Astrocyte (in vitro differentiated cells and primary cell): ENCODE measurements around the gene FBLN2. TPM values are rescaled to one million over a fixed set of nuclear protein-coding genes. Genes with fewer than 3 reads are reported as not detected.

Source experiments
- DNase-seq: peaks from one replicate; pipeline ENCODE4 v3.0.0-alpha.2; 2010; ENCODE audit warnings: low read depth
- FAIRE-seq: peaks from 2 replicates; lab custom pipeline; 2011; peaks lifted over from hg19 to GRCh38; lab: Jason Lieb, UNC
- H2AFZ ChIP-seq: 2 replicates; pipeline ENCODE4 v1.6.0; 2012; ENCODE audit warnings: low read depth, low read length, inconsistent platforms
- H3K27ac ChIP-seq: 2 replicates; pipeline ENCODE4 v1.5.1; 2011; ENCODE audit warnings: low read depth, low read length, inconsistent platforms
- H3K27me3 ChIP-seq: 2 replicates; pipeline ENCODE4 v1.6.0; 2011; ENCODE audit warnings: low read length, inconsistent platforms; ENCODE audit not compliant: insufficient read depth
- H3K36me3 ChIP-seq: 2 replicates; pipeline ENCODE4 v1.5.1; 2011; ENCODE audit warnings: low read length, inconsistent platforms; ENCODE audit not compliant: insufficient read depth
- H3K4me1 ChIP-seq: 2 replicates; pipeline ENCODE4 v1.5.1; 2011; ENCODE audit warnings: low read length, inconsistent platforms; ENCODE audit not compliant: insufficient read depth
- H3K4me2 ChIP-seq: 2 replicates; pipeline ENCODE4 v1.6.0; 2012; ENCODE audit warnings: low read length, inconsistent platforms
- H3K4me3 ChIP-seq: 2 replicates; pipeline ENCODE4 v1.5.1; 2011; ENCODE audit warnings: low read depth, mild to moderate bottlenecking, low read length, inconsistent platforms; ENCODE audit not compliant: insufficient read depth
- H3K79me2 ChIP-seq: 2 replicates; pipeline ENCODE4 v1.6.0; 2012; ENCODE audit warnings: mild to moderate bottlenecking, low read length, inconsistent platforms; ENCODE audit not compliant: insufficient read depth
- H3K9ac ChIP-seq: 2 replicates; pipeline ENCODE4 v1.6.0; 2012; ENCODE audit warnings: mild to moderate bottlenecking, low read length, inconsistent platforms
- H3K9me3 ChIP-seq: 2 replicates; pipeline ENCODE4 v1.5.1; 2012; ENCODE audit warnings: low read depth, mild to moderate bottlenecking, low read length, inconsistent platforms; ENCODE audit not compliant: insufficient read depth
- H4K20me1 ChIP-seq: 2 replicates; pipeline ENCODE4 v1.6.0; 2012; ENCODE audit warnings: low read length, inconsistent platforms; ENCODE audit not compliant: insufficient read depth
- H3K27ac Mint-ChIP-seq: one replicate; pipeline ENCODE4 v1.8.0; 2021; ENCODE audit warnings: mild to moderate bottlenecking, mixed read lengths; ENCODE audit not compliant: unreplicated experiment
- H3K27me3 Mint-ChIP-seq: one replicate; pipeline ENCODE4 v1.8.0; 2021; ENCODE audit warnings: low read depth, mixed read lengths; ENCODE audit not compliant: unreplicated experiment
- H3K36me3 Mint-ChIP-seq: one replicate; pipeline ENCODE4 v1.8.0; 2021; ENCODE audit warnings: low read depth, mixed read lengths; ENCODE audit not compliant: unreplicated experiment
- H3K4me1 Mint-ChIP-seq: one replicate; pipeline ENCODE4 v1.8.0; 2021; ENCODE audit warnings: low read depth, mixed read lengths; ENCODE audit not compliant: unreplicated experiment
- H3K4me3 Mint-ChIP-seq: one replicate; pipeline ENCODE4 v1.8.0; 2021; ENCODE audit warnings: mild to moderate bottlenecking, moderate library complexity, mixed read lengths; ENCODE audit not compliant: unreplicated experiment
- H3K9me3 Mint-ChIP-seq: one replicate; pipeline ENCODE4 v1.8.0; 2021; ENCODE audit warnings: mild to moderate bottlenecking, mixed read lengths; ENCODE audit not compliant: unreplicated experiment
- EZH2 ChIP-seq: IDR thresholded peaks from 2 replicates; pipeline ENCODE4 v1.6.1; 2012; ENCODE audit warnings: mild to moderate bottlenecking, low read length, inconsistent platforms; ENCODE audit not compliant: insufficient read depth
- total RNA-seq: library from RNA; stranded (reverse); gene quantifications from 2 replicates; pipeline ENCODE4 v1.2.1, GENCODE V29; 2021
- TF ChIP-seq, protein P1 (sequence below): IDR thresholded peaks from 2 replicates; pipeline ENCODE4 v1.5.1; 2011; ENCODE audit warnings: low read depth, mild to moderate bottlenecking, inconsistent platforms, low read length, moderate library complexity; ENCODE audit not compliant: insufficient read depth

Gene FBLN2
- total RNA-seq, 1 donor from 2014 or later: 36.6 TPM

GRCh38 chr3:13607821-13608597 lies 59.1 kb downstream of the FBLN2 start:
- Histone ChIP-seq H3K27ac (no peak overlapping the region), H3K9me3 (no peaks in the 10 kb centered on the region), H3K27me3 (no peaks in the 10 kb centered on the region), H3K4me3 (no peak overlapping the region), H2AFZ (no peak overlapping the region), H3K79me2 (no peaks in the 10 kb centered on the region), H3K36me3 (no peaks in the 10 kb centered on the region), H3K4me1 (no peaks in the 10 kb centered on the region), H4K20me1 (no peaks in the 10 kb centered on the region), H3K9ac (no peak overlapping the region), H3K4me2 (no peak overlapping the region)
- peaks cover 6% of the 10 kb centered on the region for H3K36me3 Mint-ChIP-seq
- DNase-seq (no peak), FAIRE-seq (no peak)
- peaks cover 6% of the 10 kb centered on the region for H3K9me3 Mint-ChIP-seq
- H3K4me3 Mint-ChIP-seq: no peak overlapping the region
- TF ChIP-seq, protein P1, sequence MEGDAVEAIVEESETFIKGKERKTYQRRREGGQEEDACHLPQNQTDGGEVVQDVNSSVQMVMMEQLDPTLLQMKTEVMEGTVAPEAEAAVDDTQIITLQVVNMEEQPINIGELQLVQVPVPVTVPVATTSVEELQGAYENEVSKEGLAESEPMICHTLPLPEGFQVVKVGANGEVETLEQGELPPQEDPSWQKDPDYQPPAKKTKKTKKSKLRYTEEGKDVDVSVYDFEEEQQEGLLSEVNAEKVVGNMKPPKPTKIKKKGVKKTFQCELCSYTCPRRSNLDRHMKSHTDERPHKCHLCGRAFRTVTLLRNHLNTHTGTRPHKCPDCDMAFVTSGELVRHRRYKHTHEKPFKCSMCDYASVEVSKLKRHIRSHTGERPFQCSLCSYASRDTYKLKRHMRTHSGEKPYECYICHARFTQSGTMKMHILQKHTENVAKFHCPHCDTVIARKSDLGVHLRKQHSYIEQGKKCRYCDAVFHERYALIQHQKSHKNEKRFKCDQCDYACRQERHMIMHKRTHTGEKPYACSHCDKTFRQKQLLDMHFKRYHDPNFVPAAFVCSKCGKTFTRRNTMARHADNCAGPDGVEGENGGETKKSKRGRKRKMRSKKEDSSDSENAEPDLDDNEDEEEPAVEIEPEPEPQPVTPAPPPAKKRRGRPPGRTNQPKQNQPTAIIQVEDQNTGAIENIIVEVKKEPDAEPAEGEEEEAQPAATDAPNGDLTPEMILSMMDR: no peak
- TF ChIP-seq EZH2: no peak
- H3K4me1 Mint-ChIP-seq: peaks cover 3% of the 10 kb centered on the region
- no peak overlapping the region for H3K27ac Mint-ChIP-seq
- H3K27me3 Mint-ChIP-seq: peaks cover 27% of the 10 kb centered on the region

DNA sequence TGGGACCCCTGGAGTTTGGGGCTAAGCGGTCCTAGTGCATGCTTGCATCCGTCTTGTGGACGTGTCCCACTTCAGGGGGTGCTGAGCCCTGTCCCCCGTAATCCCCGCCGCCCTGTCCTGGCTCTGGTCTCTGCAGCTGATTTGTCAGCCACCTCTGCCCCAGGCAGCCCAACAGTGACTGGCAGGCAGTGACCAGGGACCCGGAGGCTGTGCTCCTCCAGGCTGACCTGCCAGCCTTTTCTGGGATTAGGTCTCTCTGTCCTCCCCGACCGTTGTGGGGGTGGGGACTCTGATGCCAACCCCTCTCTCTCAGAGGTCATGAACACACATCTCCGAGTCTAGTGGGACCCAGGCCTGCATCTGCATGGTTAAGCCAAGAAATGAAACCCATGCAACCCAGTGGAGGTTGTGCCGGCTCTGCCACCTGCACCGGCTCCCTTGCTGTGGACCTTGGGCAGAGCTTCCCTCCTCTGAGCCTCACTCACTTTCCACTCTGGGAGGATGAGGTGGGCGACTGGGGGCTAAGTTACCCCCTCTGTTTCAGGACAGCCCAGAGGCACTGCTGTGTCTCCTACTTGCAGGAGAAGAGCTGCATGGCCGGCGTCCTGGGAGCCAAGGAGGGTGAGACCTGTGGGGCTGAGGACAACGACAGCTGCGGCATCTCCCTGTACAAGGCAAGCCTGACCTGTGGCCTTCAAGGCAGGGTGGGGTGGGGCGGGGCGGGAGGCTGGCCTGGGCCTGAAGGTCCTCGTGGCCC lies 60.2 kb downstream of the FBLN2 start:
- H3K79me2 ChIP-seq: no peaks in the 10 kb centered on the region
- H3K9ac ChIP-seq: no peak overlapping the region
- H3K27ac ChIP-seq: no peak overlapping the region
- TF ChIP-seq EZH2: no peak
- H3K4me1 ChIP-seq: no peaks in the 10 kb centered on the region
- H3K27me3 Mint-ChIP-seq: peaks cover 27% of the 10 kb centered on the region
- no peaks in the 10 kb centered on the region for H3K9me3 ChIP-seq
- FAIRE-seq: no peak
- H3K4me1 Mint-ChIP-seq: peaks cover 3% of the 10 kb centered on the region
- no peaks in the 10 kb centered on the region for H3K36me3 ChIP-seq
- no peak overlapping the region for H3K4me2 ChIP-seq
- DNase-seq: no peak
- peaks cover 6% of the 10 kb centered on the region for H3K36me3 Mint-ChIP-seq
- H4K20me1 ChIP-seq: no peaks in the 10 kb centered on the region
- no peak overlapping the region for H3K4me3 Mint-ChIP-seq
- no peak overlapping the region for H3K27ac Mint-ChIP-seq
- no peak overlapping the region for H3K4me3 ChIP-seq
- H2AFZ ChIP-seq: no peak overlapping the region
- H3K9me3 Mint-ChIP-seq: peaks cover 7% of the 10 kb centered on the region
- H3K27me3 ChIP-seq: no peaks in the 10 kb centered on the region

- Histone ChIP-seq H3K9me3 (no peaks in the 10 kb centered on the region), H3K36me3 (no peaks in the 10 kb centered on the region), H2AFZ (no peak overlapping the region), H4K20me1 (no peaks in the 10 kb centered on the region), H3K27me3 (no peaks in the 10 kb centered on the region), H3K9ac (no peak overlapping the region), H3K27ac (no peak overlapping the region), H3K4me3 (no peak overlapping the region), H3K4me2 (no peak overlapping the region), H3K4me1 (no peaks in the 10 kb centered on the region), H3K79me2 (no peaks in the 10 kb centered on the region)
- FAIRE-seq: no peak
- TF ChIP-seq, protein P1: no peak
- TF ChIP-seq EZH2: no peak
- peaks cover 7% of the 10 kb centered on the region for H3K9me3 Mint-ChIP-seq
- H3K4me1 Mint-ChIP-seq: peaks cover 3% of the 10 kb centered on the region
- H3K4me3 Mint-ChIP-seq: no peak overlapping the region
- no peak for DNase-seq
- H3K36me3 Mint-ChIP-seq: peaks cover 11% of the 10 kb centered on the region
- peaks cover 27% of the 10 kb centered on the region for H3K27me3 Mint-ChIP-seq
- H3K27ac Mint-ChIP-seq: no peak overlapping the region
Observed at GRCh38 chr3:13610006-13610570, 61.2 kb downstream of the FBLN2 start.
